HG03045 (cell line): Measurements from ENCODE around the gene EPHA5.

Source experiments
- ATAC-seq: cut with Tn5 transposase; IDR thresholded peaks from one replicate; pipeline ENCODE4 v1.9.1; 2021; ENCODE audit warnings: mild to moderate bottlenecking, moderate library complexity; ENCODE audit not compliant: unreplicated experiment

The EPHA5 gene

GRCh38 chr4:65670331-65671031, at the start of gene EPHA5:
Gene EPHA5, minus strand, starts transcription at chr4:65670489. Its CDS starts 747 bp downstream, at chr4:65669742.
- ATAC-seq = no peak

GRCh38 chr4:65719635-65720034, 49.3 kb upstream of the EPHA5 start:
- no peak for ATAC-seq

GRCh38 chr4:65698631-65699030, 28.3 kb upstream of the EPHA5 start:
- ATAC-seq = no peak

- ATAC-seq = no peak
Measured at GRCh38 chr4:65696436-65696835, 26.1 kb upstream of the EPHA5 start.

GRCh38 chr4:65671372-65671771, 1.1 kb upstream of the EPHA5 start:
- ATAC-seq = no peak

GRCh38 chr4:65670020-65670330, 314 bp downstream of the EPHA5 start:
- ATAC-seq = no peak

- no peak for ATAC-seq
Measured at GRCh38 chr4:65669111-65670019, 924 bp downstream of the EPHA5 start.

GRCh38 chr4:65668201-65669089, 1.8 kb downstream of the EPHA5 start:
- ATAC-seq = no peak

- ATAC-seq = no peak
Measured at GRCh38 chr4:65667506-65668041, 2.7 kb downstream of the EPHA5 start.

GRCh38 chr4:65665771-65666523, 4.3 kb downstream of the EPHA5 start:
- no peak for ATAC-seq

- no peak for ATAC-seq
Measured at GRCh38 chr4:65661471-65661870, 8.8 kb downstream of the EPHA5 start.

GRCh38 chr4:65658117-65658516, 12.2 kb downstream of the EPHA5 start:
- ATAC-seq = no peak

GRCh38 chr4:65656008-65656407, 14.3 kb downstream of the EPHA5 start:
- no peak for ATAC-seq

GRCh38 chr4:65654976-65655375, 15.3 kb downstream of the EPHA5 start:
- ATAC-seq = no peak

- ATAC-seq = no peak
Measured at GRCh38 chr4:65653740-65654361, 16.4 kb downstream of the EPHA5 start.

- no peak for ATAC-seq
Measured at GRCh38 chr4:65651751-65652150, 18.5 kb downstream of the EPHA5 start.

GRCh38 chr4:65651031-65651430, 19.3 kb downstream of the EPHA5 start:
- ATAC-seq = no peak

- ATAC-seq = no peak
Measured at GRCh38 chr4:65646136-65646535, 24.2 kb downstream of the EPHA5 start.

- ATAC-seq = no peak
Measured at GRCh38 chr4:65645185-65645584, 25.1 kb downstream of the EPHA5 start.
